Measurements from ENCODE around the gene LIG3. TPM values are rescaled to one million over a fixed set of nuclear protein-coding genes. Genes with fewer than 3 reads are reported as not detected.

Gene LIG3
- total and polyA plus RNA-seq, 2 donors (not counting 1 experiment from before 2014, with no cell fraction given), result 19.4 to 28.2 TPM

DNA sequence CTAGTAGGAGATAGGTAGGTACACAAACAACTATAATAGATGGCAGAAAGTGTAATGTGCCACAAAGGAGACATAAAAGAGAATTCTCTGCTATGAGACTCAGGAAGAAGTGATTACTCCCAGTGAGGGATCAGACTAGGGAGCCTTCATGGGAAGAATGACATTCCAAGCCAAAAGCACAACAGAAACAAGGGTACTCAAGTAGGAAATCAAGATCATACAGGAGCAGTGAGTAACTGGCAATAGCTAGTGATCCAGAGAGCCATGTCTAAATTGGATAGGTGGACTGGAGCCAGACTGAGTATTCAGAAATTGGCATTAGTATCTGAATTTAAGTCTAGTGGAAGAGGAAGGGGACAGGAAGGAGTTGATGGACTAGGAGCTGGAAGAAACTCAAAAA is 72.5 kb downstream of the LIG3 start:
- H3K4me2 ChIP-seq (ENCODE audit: extremely low read depth, insufficient read depth, low read length), result no peak overlapping the region
- TF ChIP-seq EZH2 (IDR thresholded peaks at IDR 0.05; ENCODE audit: low read length, missing control alignments), result no peak
- TF ChIP-seq CTCF (conservative IDR thresholded peaks at IDR 0.05 in 1 of 2, IDR thresholded peaks at IDR 0.05 in 1 of 2; ENCODE audit: low read depth in 1 of 2, low read length in 2 of 2), result no peak
- no peak overlapping the region for H3K9ac ChIP-seq (ENCODE audit: insufficient read depth, low read length)
- no peak overlapping the region for H3K4me3 ChIP-seq (replicated peaks in 1 of 4; ENCODE audit: control extremely low read depth in 1 of 4, insufficient read depth in 1 of 4, low read depth in 3 of 4, low read length in 4 of 4)
- no peaks in the 10 kb centered on the region for H3K27me3 ChIP-seq (ENCODE audit: control insufficient read depth, insufficient read depth, low read length)
- DNase-seq (ENCODE audit: low read depth in 2 of 2), result peak in 1 of 2 donors; percentile 45
- no peak overlapping the region for H3K27ac ChIP-seq (ENCODE audit: insufficient read depth, low read length)
- peaks cover 7% of the 10 kb centered on the region for H3K4me1 ChIP-seq (ENCODE audit: control insufficient read depth, extremely low read depth, insufficient read depth, low read length)
- H3K9me3 ChIP-seq (ENCODE audit: control insufficient read depth, insufficient read depth, low read depth, low read length), result no peaks in the 10 kb centered on the region
- no peaks in the 10 kb centered on the region for H4K20me1 ChIP-seq (ENCODE audit: control insufficient read depth, extremely low read depth, insufficient read depth, low read length)
- H3K36me3 ChIP-seq (ENCODE audit: control insufficient read depth, insufficient read depth, low read length), result no peaks in the 10 kb centered on the region
- H3K79me2 ChIP-seq (ENCODE audit: control insufficient read depth, insufficient read depth, low read length), result peaks cover 18% of the 10 kb centered on the region
- no peak overlapping the region for H2AFZ ChIP-seq (ENCODE audit: low read length)

GRCh38 chr17:35053204-35053603 is 72.9 kb downstream of the LIG3 start:
- Histone ChIP-seq H4K20me1 (ENCODE audit: control insufficient read depth, extremely low read depth, insufficient read depth, low read length) (no peaks in the 10 kb centered on the region), H3K4me3 (replicated peaks in 1 of 4; ENCODE audit: control extremely low read depth in 1 of 4, insufficient read depth in 1 of 4, low read depth in 3 of 4, low read length in 4 of 4) (no peak overlapping the region), H3K79me2 (ENCODE audit: control insufficient read depth, insufficient read depth, low read length) (peaks cover 18% of the 10 kb centered on the region)

DNA sequence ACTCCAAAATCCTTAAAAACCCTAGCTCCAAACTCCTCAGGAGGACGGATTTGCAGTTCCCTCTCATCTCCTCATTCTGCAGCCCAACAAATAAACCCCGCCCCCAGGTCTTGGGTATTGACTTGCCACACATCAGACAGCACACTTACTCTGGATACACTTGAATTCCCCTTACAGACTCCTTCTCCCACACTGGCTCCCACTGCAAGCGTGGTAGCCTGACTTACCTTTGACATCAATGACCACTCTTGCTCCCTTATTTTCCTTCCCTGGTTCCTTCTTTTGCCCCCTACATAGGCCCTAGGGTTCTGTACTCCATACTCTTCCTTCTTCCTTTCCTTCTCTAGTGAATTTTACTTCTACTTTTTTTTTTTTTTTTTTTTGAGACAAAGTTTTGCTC is 75.7 kb downstream of the LIG3 start:
- Histone ChIP-seq H3K36me3 (ENCODE audit: control insufficient read depth, insufficient read depth, low read length) (no peaks in the 10 kb centered on the region), H3K9me3 (ENCODE audit: control insufficient read depth, insufficient read depth, low read depth, low read length) (no peaks in the 10 kb centered on the region), H4K20me1 (ENCODE audit: control insufficient read depth, extremely low read depth, insufficient read depth, low read length) (no peaks in the 10 kb centered on the region), H3K27ac (ENCODE audit: insufficient read depth, low read length) (no peak overlapping the region), H3K4me3 (replicated peaks in 1 of 4; ENCODE audit: control extremely low read depth in 1 of 4, insufficient read depth in 1 of 4, low read depth in 3 of 4, low read length in 4 of 4) (no peak overlapping the region), H3K79me2 (ENCODE audit: control insufficient read depth, insufficient read depth, low read length) (peaks cover 3% of the 10 kb centered on the region), H3K9ac (ENCODE audit: insufficient read depth, low read length) (no peak overlapping the region), H3K4me2 (ENCODE audit: extremely low read depth, insufficient read depth, low read length) (no peak overlapping the region), H3K27me3 (ENCODE audit: control insufficient read depth, insufficient read depth, low read length) (no peaks in the 10 kb centered on the region), H2AFZ (ENCODE audit: low read length) (no peak overlapping the region), H3K4me1 (ENCODE audit: control insufficient read depth, extremely low read depth, insufficient read depth, low read length) (peaks cover 7% of the 10 kb centered on the region)
- TF ChIP-seq CTCF (conservative IDR thresholded peaks at IDR 0.05 in 1 of 2, IDR thresholded peaks at IDR 0.05 in 1 of 2; ENCODE audit: low read depth in 1 of 2, low read length in 2 of 2) (no peak), EZH2 (IDR thresholded peaks at IDR 0.05; ENCODE audit: low read length, missing control alignments) (no peak)
- DNase-seq (ENCODE audit: low read depth in 2 of 2), result no peak

More at GRCh38 chr17:35053204-35053603, 72.9 kb downstream of the LIG3 start:
- Histone ChIP-seq H2AFZ (ENCODE audit: low read length) (no peak overlapping the region), H3K9ac (ENCODE audit: insufficient read depth, low read length) (no peak overlapping the region), H3K4me2 (ENCODE audit: extremely low read depth, insufficient read depth, low read length) (no peak overlapping the region), H3K4me1 (ENCODE audit: control insufficient read depth, extremely low read depth, insufficient read depth, low read length) (peaks cover 7% of the 10 kb centered on the region), H3K27me3 (ENCODE audit: control insufficient read depth, insufficient read depth, low read length) (no peaks in the 10 kb centered on the region), H3K36me3 (ENCODE audit: control insufficient read depth, insufficient read depth, low read length) (no peaks in the 10 kb centered on the region), H3K9me3 (ENCODE audit: control insufficient read depth, insufficient read depth, low read depth, low read length) (no peaks in the 10 kb centered on the region), H3K27ac (ENCODE audit: insufficient read depth, low read length) (no peak overlapping the region)
- peak in 1 of 2 donors; percentile 7 for DNase-seq (ENCODE audit: low read depth in 2 of 2)
- no peak for TF ChIP-seq EZH2 (IDR thresholded peaks at IDR 0.05; ENCODE audit: low read length, missing control alignments)
- TF ChIP-seq CTCF (conservative IDR thresholded peaks at IDR 0.05 in 1 of 2, IDR thresholded peaks at IDR 0.05 in 1 of 2; ENCODE audit: low read depth in 1 of 2, low read length in 2 of 2), result no peak

All from fibroblast of lung (primary cell).